IMR-90 (cell line): ENCODE data around the gene MOB3B. TPM values are rescaled to one million over a fixed set of nuclear protein-coding genes. Genes with fewer than 3 reads are reported as not detected.

Experiments used
- ATAC-seq: fragments of 200-7000 bp; cut with Tn5 transposase; 2 replicates; pipeline ENCODE4 v1.9.1; 2020; ENCODE audit warnings: low read depth, mild to moderate bottlenecking, moderate library complexity
- BruUV-seq: library from RNA; stranded (reverse); fragments of 400-500 nt; replicated peaks from 2 replicates; lab custom pipeline; 2021; lab: Mats Ljungman, UMichigan
- CTCF ChIA-PET: fragments of 300-600 bp; formaldehyde crosslinking; extraction: SDS; loops from one replicate; lab custom pipeline; 2021; ENCODE audit warnings: antibody characterized with exemption; lab: Yijun Ruan, JAX
- POLR2A ChIA-PET: fragments of 300-600 bp; sonication (Branson Sonifier 250); formaldehyde crosslinking; loops from one replicate; lab custom pipeline; 2022; ENCODE audit warnings: antibody characterized with exemption; ENCODE audit not compliant: unreplicated experiment; lab: Charles Lee
- DNase-seq: peaks from one replicate; pipeline ENCODE4 v3.0.0; 2013
- H2AFZ ChIP-seq: replicated peaks from 2 replicates; pipeline ENCODE3; 2013; ENCODE audit warnings: low read length, mild to moderate bottlenecking; ENCODE audit not compliant: poor library complexity
- H2AK5ac ChIP-seq: 2 replicates; pipeline ENCODE4 v1.6.1; 2013; ENCODE audit warnings: low read depth, low read length, inconsistent platforms
- H2AK9ac ChIP-seq: replicated peaks from 2 replicates; pipeline ENCODE3; 2013; ENCODE audit warnings: mild to moderate bottlenecking, low read depth, low read length, moderate library complexity; ENCODE audit not compliant: poor library complexity
- H2BK120ac ChIP-seq: 2 replicates; pipeline ENCODE4 v1.6.1; 2013; ENCODE audit warnings: low read depth, low read length, inconsistent platforms
- H2BK15ac ChIP-seq: 3 replicates; pipeline ENCODE4 v1.6.1; 2013; ENCODE audit warnings: low read depth, low read length, inconsistent platforms
- H2BK20ac ChIP-seq: 2 replicates; pipeline ENCODE4 v1.6.1; 2013; ENCODE audit warnings: low read depth, mild to moderate bottlenecking, inconsistent platforms, low read length, moderate library complexity
- H2BK5ac ChIP-seq: 2 replicates; pipeline ENCODE4 v1.6.1; 2013; ENCODE audit warnings: mild to moderate bottlenecking, low read depth, low read length, inconsistent platforms; ENCODE audit not compliant: poor library complexity, severe bottlenecking
- H3K14ac ChIP-seq: replicated peaks from 2 replicates; pipeline ENCODE4 v1.6.1; 2013; ENCODE audit warnings: low read depth, low read length, inconsistent platforms
- H3K18ac ChIP-seq: 2 replicates; pipeline ENCODE4 v1.6.1; 2013; ENCODE audit warnings: low read depth, low read length, control low read depth
- H3K23ac ChIP-seq: 2 replicates; pipeline ENCODE4 v1.6.1; 2013; ENCODE audit warnings: low read depth, low read length, inconsistent platforms
- H3K27ac ChIP-seq: 2 replicates; pipeline ENCODE4 v1.5.1; 2013; ENCODE audit warnings: mild to moderate bottlenecking, control low read depth, low read length; ENCODE audit not compliant: insufficient read depth
- H3K27me3 ChIP-seq: 2 replicates; pipeline ENCODE4 v1.6.1; 2013; ENCODE audit warnings: low read length; ENCODE audit not compliant: control insufficient read depth, insufficient read depth
- H3K36me3 ChIP-seq: 2 replicates; pipeline ENCODE4 v1.6.1; 2013; ENCODE audit warnings: low read length, mixed read lengths; ENCODE audit not compliant: control insufficient read depth, insufficient read depth
- H3K4ac ChIP-seq: 2 replicates; pipeline ENCODE4 v1.6.1; 2013; ENCODE audit warnings: low read depth, low read length, inconsistent platforms
- H3K4me1 ChIP-seq: 2 replicates; pipeline ENCODE4 v1.6.1; 2013; ENCODE audit warnings: low read length, mixed read lengths; ENCODE audit not compliant: control insufficient read depth, insufficient read depth
- H3K4me2 ChIP-seq: 2 replicates; pipeline ENCODE4 v1.6.1; 2013; ENCODE audit warnings: low read depth, mild to moderate bottlenecking, control low read depth, low read length, moderate library complexity
- H3K4me3 ChIP-seq: 2 replicates; pipeline ENCODE4 v1.5.1; 2013; ENCODE audit warnings: low read depth, mild to moderate bottlenecking, control low read depth, low read length, moderate library complexity; ENCODE audit not compliant: insufficient read depth
- H3K56ac ChIP-seq: 2 replicates; pipeline ENCODE4 v1.6.1; 2013; ENCODE audit warnings: low read length, inconsistent platforms; ENCODE audit not compliant: insufficient read depth; ENCODE audit errors: extremely low read depth
- H3K79me1 ChIP-seq, 2 experiments: 2 replicates each; pipeline ENCODE4 v1.6.1; 2013; ENCODE audit warnings: low read length in 2 of 2, inconsistent platforms in 1 of 2, low read depth in 1 of 2
- H3K9ac ChIP-seq: 2 replicates; pipeline ENCODE4 v1.6.1; 2013; ENCODE audit warnings: low read depth, low read length, control low read depth
- H3K9me1 ChIP-seq: 2 replicates; pipeline ENCODE4 v1.6.1; 2013; ENCODE audit warnings: low read length, inconsistent platforms; ENCODE audit not compliant: insufficient read depth
- H3K9me3 ChIP-seq: 2 replicates; pipeline ENCODE4 v1.6.1; 2013; ENCODE audit warnings: low read length; ENCODE audit not compliant: control insufficient read depth, insufficient read depth
- H4K20me1 ChIP-seq: 2 replicates; pipeline ENCODE4 v1.6.1; 2013; ENCODE audit warnings: low read length, inconsistent platforms; ENCODE audit not compliant: insufficient read depth
- H4K5ac ChIP-seq: 2 replicates; pipeline ENCODE4 v1.6.1; 2013; ENCODE audit warnings: mild to moderate bottlenecking, low read depth, low read length, control low read depth
- H4K8ac ChIP-seq, 2 experiments: 2 replicates each; pipeline ENCODE4 v1.6.1; 2013; ENCODE audit warnings: low read depth in 2 of 2, low read length in 2 of 2, control low read depth in 1 of 2, inconsistent platforms in 1 of 2
- H4K91ac ChIP-seq: 2 replicates; pipeline ENCODE4 v1.6.1; 2013; ENCODE audit warnings: low read depth, low read length, inconsistent platforms; ENCODE audit not compliant: insufficient read depth
- CEBPB ChIP-seq: IDR thresholded peaks from 2 replicates; pipeline ENCODE4 v1.6.1; 2012; ENCODE audit warnings: low read depth, low read length, improper control_type of control experiment
- FOS ChIP-seq: fragments of 150-350 bp; IDR thresholded peaks from 2 replicates; pipeline ENCODE4 v1.6.1; 2016; ENCODE audit warnings: low read depth, low read length
- MXI1 ChIP-seq: IDR thresholded peaks from 2 replicates; pipeline ENCODE4 v1.6.1; 2012; ENCODE audit warnings: low read depth, mild to moderate bottlenecking, low read length, moderate library complexity, borderline replicate concordance
- NFE2L2 ChIP-seq: fragments of 150-350 bp; IDR thresholded peaks from 2 replicates; pipeline ENCODE4 v1.6.1; 2016; ENCODE audit warnings: low read depth, mild to moderate bottlenecking, low read length
- RAD21 ChIP-seq: IDR thresholded peaks from 2 replicates; pipeline ENCODE4 v1.6.1; 2012; ENCODE audit warnings: low read length, improper control_type of control experiment
- RFX5 ChIP-seq: IDR thresholded peaks from 2 replicates; pipeline ENCODE4 v1.8.0; 2012; ENCODE audit warnings: low read depth, mild to moderate bottlenecking, low read length, moderate library complexity
- WGBS, 2 experiments: methylation state at CpG; one replicate each; pipeline versions ENCODE4 v1.1.5 to v1.1.7; 2013; ENCODE audit warnings: missing lambda C conversion rate in 2 of 2; ENCODE audit not compliant: insufficient read length in 1 of 2; ENCODE audit errors: extremely low coverage in 2 of 2; 5-methylcytosine and 5-hydroxymethylcytosine counted together
- dilution Hi-C: fragments of 300-500 bp; cut with HindIII; formaldehyde crosslinking; loops from one replicate; pipeline ENCODE4 v1.14.3; 2018; ENCODE audit warnings: low sequenced_read_pairs; ENCODE audit not compliant: unreplicated experiment
- in situ Hi-C: fragments of 300-500 bp; cut with MboI; formaldehyde crosslinking; loops from 3 replicates; pipeline ENCODE4 v1.14.3; 2019; ENCODE audit warnings: low sequenced_read_pairs, inconsistent platforms, mixed read lengths
- intact Hi-C: fragments of 100-400 bp; cut with micrococcal nuclease; formaldehyde crosslinking; loops from 2 replicates; pipeline ENCODE4 v1.10.0; 2022
- polyA plus RNA-seq, 3 experiments: library from polyadenylated mRNA; depleted of rRNA; stranded (reverse); fragments of >200 nt; gene quantifications; 2 replicates each; pipeline ENCODE4 v1.2.3, GENCODE V29; 2012; ENCODE audit warnings: low replicate concordance in 1 of 3
- total RNA-seq: library from RNA; depleted of rRNA; stranded (reverse); fragments of >200 nt; gene quantifications from 2 replicates; pipeline ENCODE4 v1.2.3, GENCODE V29; 2012
- TF ChIP-seq, protein P1 (sequence below): fragments of 150-350 bp; IDR thresholded peaks from 2 replicates; pipeline ENCODE4 v1.6.1; 2016; ENCODE audit warnings: low read depth, mild to moderate bottlenecking, low read length, moderate library complexity, borderline replicate concordance
- TF ChIP-seq, protein P2 (sequence below): conservative IDR thresholded peaks from 2 replicates; pipeline ENCODE4 v1.5.1; 2012; ENCODE audit warnings: mild to moderate bottlenecking, low read depth, low read length, improper control_type of control experiment

Gene MOB3B
- total and polyA plus RNA-seq, 2 of the 4 experiments (the other 2 are of a cell fraction), result under 0.01 to 0.02 TPM

DNA sequence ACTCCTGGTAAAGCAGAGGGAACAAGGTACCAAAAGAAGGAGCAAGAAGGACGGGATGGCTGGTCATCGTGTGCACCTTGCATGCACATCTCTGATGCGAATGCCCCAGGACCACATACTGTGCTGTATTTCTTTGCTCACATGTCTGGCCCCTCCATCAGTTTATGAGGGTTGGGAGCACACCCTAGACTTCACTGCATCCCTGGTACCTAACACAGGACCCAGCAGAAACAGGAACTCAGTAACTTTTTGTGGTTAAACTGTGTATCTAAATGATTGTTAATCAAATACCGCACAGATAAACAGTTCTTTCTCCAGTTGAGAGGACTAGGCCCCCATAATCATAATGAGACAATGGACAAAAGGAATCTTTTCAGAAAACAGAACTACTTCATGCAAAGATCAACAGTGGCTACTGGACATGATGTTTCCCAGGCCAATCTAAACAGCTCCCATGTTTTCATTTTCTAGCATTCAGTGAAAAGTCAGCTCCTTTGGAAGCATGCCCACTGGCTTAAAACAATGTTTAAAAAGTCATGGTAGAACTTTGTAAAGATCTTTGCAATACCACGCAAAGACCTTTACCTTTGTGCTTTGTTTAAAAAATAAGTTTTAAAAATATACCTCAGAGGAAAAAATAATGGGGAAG lies 61.0 kb downstream of the MOB3B start:
- in situ Hi-C loops (no loop called here), dilution Hi-C loops (no loop called here), intact Hi-C loops (no loop called here)
- H3K9ac ChIP-seq, result no peak overlapping the region
- no peaks in the 10 kb centered on the region for H4K20me1 ChIP-seq
- CTCF ChIA-PET, result no interaction called here
- H3K14ac ChIP-seq, result no peak overlapping the region
- no peak overlapping the region for H3K18ac ChIP-seq
- no peaks in the 10 kb centered on the region for H3K79me1 ChIP-seq
- no peak overlapping the region for H3K4me3 ChIP-seq
- no peak overlapping the region for H2BK120ac ChIP-seq
- H3K4ac ChIP-seq, result no peak overlapping the region
- no peak overlapping the region for H4K8ac ChIP-seq
- WGBS, 2 experiments, result 80% methylated on average over 1 of the region's 5 CpGs; no CpG with 5 or more reads in 1 of the 2 experiments
- H3K9me1 ChIP-seq, result no peaks in the 10 kb centered on the region
- no peak overlapping the region for H2BK20ac ChIP-seq
- H3K56ac ChIP-seq, result no peak overlapping the region
- H3K36me3 ChIP-seq, result no peaks in the 10 kb centered on the region
- no peak overlapping the region for H2BK5ac ChIP-seq
- no peaks in the 10 kb centered on the region for H3K4me1 ChIP-seq
- no peak overlapping the region for H2AK5ac ChIP-seq
- ATAC-seq, result no peak
- BruUV-seq, result no TSS peak
- TF ChIP-seq, protein P1, sequence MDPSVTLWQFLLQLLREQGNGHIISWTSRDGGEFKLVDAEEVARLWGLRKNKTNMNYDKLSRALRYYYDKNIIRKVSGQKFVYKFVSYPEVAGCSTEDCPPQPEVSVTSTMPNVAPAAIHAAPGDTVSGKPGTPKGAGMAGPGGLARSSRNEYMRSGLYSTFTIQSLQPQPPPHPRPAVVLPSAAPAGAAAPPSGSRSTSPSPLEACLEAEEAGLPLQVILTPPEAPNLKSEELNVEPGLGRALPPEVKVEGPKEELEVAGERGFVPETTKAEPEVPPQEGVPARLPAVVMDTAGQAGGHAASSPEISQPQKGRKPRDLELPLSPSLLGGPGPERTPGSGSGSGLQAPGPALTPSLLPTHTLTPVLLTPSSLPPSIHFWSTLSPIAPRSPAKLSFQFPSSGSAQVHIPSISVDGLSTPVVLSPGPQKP, result no peak
- TF ChIP-seq, protein P2, sequence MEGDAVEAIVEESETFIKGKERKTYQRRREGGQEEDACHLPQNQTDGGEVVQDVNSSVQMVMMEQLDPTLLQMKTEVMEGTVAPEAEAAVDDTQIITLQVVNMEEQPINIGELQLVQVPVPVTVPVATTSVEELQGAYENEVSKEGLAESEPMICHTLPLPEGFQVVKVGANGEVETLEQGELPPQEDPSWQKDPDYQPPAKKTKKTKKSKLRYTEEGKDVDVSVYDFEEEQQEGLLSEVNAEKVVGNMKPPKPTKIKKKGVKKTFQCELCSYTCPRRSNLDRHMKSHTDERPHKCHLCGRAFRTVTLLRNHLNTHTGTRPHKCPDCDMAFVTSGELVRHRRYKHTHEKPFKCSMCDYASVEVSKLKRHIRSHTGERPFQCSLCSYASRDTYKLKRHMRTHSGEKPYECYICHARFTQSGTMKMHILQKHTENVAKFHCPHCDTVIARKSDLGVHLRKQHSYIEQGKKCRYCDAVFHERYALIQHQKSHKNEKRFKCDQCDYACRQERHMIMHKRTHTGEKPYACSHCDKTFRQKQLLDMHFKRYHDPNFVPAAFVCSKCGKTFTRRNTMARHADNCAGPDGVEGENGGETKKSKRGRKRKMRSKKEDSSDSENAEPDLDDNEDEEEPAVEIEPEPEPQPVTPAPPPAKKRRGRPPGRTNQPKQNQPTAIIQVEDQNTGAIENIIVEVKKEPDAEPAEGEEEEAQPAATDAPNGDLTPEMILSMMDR, result no peak
- TF ChIP-seq NFE2L2 (no peak), FOS (no peak), MXI1 (no peak), CEBPB (no peak), RFX5 (no peak), RAD21 (no peak)
- DNase-seq, result no peak
- no peak overlapping the region for H3K27ac ChIP-seq
- no peaks in the 10 kb centered on the region for H3K9me3 ChIP-seq
- POLR2A ChIA-PET, result no interaction called here
- H4K5ac ChIP-seq, result no peak overlapping the region
- H3K23ac ChIP-seq, result no peak overlapping the region
- peak overlapping the region; percentile 29 for H2AFZ ChIP-seq
- H2AK9ac ChIP-seq, result no peak overlapping the region
- H4K91ac ChIP-seq, result no peak overlapping the region
- no peak overlapping the region for H3K4me2 ChIP-seq
- no peak overlapping the region for H2BK15ac ChIP-seq
- H3K27me3 ChIP-seq, result no peaks in the 10 kb centered on the region
